ENCODE measurements around the gene C2CD3. TPM values are rescaled to one million over a fixed set of nuclear protein-coding genes. Genes with fewer than 3 reads are reported as not detected.

Gene C2CD3
- total and polyA plus RNA-seq, 8 donors: 22.8 to 34.5 (median 27.5) TPM

DNA sequence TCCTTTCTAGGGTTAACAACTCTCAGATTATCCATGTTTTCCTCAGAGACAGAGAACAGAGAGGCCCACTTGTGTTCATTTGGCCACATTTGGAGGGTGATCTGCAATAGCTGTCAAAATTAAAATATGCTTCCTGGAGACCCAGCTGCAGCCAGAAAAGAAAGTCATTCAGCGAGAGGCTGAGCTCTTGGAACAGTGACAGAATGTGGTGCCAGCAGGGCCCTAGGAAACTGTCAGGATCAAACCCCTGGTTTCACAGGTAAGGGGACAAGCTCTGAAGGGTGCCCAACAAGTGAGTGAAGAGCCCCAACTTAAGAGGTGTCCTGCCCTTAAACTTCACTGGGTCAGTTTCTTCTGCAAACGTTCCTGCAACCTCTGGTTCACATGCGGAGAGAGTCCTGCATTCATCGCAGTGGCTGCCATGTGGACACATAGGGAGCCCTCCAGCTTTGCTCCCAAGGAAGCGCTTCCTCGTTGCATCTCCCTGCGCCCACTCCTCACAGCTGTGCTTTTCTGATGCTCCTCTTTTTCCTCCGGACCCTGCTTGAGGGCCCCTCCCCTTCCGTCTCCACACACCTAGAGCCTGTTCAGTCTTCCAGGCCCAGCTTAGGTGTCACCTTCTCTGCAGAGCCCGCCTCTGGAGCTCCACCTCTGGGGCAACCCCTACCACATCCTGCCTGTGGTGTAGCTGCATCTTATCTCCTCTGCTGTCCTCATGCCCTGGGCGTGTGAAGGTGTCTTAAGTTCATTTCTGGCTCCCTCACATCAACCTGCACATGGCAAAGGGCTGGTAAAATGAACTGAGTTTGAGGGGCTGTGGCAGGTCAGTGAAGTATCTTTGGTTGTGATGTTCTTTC is 165.8 kb downstream of the C2CD3 start:
- Histone ChIP-seq H3K9me3 (no peaks in the 10 kb centered on the region), H3K4me3 (no peak overlapping the region), H3K27me3 (no peaks in the 10 kb centered on the region), H3K36me3 (peaks cover 0 to 34% of the 10 kb centered on the region in 2 donors), H3K27ac (no peak overlapping the region), H3K4me1 (no peaks in the 10 kb centered on the region)
- TF ChIP-seq, protein P1, sequence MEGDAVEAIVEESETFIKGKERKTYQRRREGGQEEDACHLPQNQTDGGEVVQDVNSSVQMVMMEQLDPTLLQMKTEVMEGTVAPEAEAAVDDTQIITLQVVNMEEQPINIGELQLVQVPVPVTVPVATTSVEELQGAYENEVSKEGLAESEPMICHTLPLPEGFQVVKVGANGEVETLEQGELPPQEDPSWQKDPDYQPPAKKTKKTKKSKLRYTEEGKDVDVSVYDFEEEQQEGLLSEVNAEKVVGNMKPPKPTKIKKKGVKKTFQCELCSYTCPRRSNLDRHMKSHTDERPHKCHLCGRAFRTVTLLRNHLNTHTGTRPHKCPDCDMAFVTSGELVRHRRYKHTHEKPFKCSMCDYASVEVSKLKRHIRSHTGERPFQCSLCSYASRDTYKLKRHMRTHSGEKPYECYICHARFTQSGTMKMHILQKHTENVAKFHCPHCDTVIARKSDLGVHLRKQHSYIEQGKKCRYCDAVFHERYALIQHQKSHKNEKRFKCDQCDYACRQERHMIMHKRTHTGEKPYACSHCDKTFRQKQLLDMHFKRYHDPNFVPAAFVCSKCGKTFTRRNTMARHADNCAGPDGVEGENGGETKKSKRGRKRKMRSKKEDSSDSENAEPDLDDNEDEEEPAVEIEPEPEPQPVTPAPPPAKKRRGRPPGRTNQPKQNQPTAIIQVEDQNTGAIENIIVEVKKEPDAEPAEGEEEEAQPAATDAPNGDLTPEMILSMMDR (IDR thresholded peaks at IDR 0.05): no peak
- intact Hi-C loops (cut with DNase I): no loop called here
- peak; percentile 50 for ATAC-seq
- DNase-seq: no peak

DNA sequence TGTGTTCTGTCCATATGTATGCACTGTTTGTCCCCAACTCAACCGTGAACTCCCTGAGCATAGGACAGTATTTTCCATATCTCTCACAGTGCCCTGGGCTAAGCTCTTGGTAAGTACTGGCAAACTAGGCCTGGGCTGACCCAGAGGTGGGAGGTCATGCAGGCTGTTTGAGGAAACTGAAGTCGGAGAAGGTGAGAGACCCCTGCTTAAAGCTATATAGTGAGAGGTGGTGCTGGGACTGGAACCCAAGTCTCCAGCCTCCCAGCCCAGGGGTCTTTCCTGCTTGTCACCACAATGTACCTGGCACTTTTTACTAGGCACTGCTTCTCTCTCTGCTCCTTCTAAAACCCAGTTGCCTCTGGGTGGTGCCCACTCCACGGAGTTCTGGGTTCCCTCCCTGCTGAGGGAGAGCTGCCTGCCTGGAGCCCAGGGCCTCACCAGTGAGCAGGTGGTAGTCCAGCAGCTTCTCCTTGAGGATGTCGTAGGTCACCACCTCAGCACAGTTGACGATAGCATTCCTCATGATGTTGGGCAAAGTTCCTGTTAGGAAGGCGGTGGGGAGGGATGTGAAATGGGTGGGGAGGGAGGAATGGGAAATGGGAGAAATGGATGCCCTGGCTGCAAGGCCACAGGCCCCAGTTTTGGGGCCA is 166.6 kb downstream of the C2CD3 start:
- ATAC-seq (no peak), DNase-seq (no peak)
- intact Hi-C loops (cut with DNase I): no loop called here
- Histone ChIP-seq H3K27ac (no peak overlapping the region), H3K27me3 (no peaks in the 10 kb centered on the region), H3K9me3 (no peaks in the 10 kb centered on the region), H3K36me3 (peaks cover 0 to 34% of the 10 kb centered on the region in 2 donors), H3K4me3 (no peak overlapping the region), H3K4me1 (no peaks in the 10 kb centered on the region)
- TF ChIP-seq, protein P1 (IDR thresholded peaks at IDR 0.05): no peak

DNA sequence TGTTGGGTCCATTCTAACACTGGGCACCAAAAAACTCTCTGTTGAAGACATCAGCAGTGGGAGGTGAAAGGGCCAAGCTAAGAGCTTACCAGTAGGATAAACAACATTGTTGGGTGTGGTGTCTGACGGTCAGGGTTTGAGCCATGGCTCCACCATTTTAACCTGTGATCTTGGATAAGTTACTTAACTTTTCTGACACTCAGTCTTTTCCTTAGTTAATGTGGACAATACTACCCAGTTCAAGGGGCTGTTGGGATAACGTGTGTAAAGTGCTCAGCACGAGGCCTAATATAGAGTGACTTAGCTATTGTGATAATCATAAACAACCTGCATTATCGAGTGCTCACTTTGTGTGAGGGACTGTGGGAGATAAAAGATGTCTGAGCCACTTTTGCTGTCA is 168.0 kb downstream of the C2CD3 start:
- DNase-seq: no peak
- H3K4me1 ChIP-seq: no peaks in the 10 kb centered on the region
- intact Hi-C loops (cut with DNase I): no loop called here
- TF ChIP-seq, protein P1 (IDR thresholded peaks at IDR 0.05): no peak
- ATAC-seq: no peak
- H3K27ac ChIP-seq: no peak overlapping the region
- no peaks in the 10 kb centered on the region for H3K9me3 ChIP-seq
- H3K27me3 ChIP-seq: no peaks in the 10 kb centered on the region
- H3K36me3 ChIP-seq: peaks cover 0 to 34% of the 10 kb centered on the region in 2 donors
- no peak overlapping the region for H3K4me3 ChIP-seq

DNA sequence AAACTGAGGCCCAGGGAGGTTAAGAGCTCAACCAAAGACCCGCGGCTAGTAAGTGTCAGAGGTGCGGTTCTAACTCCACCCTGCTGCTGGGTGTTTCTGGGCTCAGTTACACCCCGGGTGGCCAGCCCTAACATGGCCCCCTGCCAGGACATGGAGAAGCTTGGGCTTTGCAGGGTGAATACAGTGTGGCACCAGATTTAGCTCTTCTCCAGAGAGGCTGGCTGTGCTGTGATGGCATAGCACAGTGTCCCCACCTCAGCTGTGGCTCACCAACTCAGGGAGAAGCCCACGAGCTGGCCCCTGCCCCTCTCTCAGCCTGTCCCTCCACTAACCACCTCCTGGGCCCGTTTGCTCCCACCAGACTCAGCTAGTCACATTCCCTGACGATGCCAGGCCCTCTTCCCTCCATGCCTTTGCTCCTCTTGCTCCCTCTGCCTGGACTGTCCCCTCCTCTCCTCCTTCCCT is 168.9 kb downstream of the C2CD3 start:
- peaks cover 0 to 34% of the 10 kb centered on the region in 2 donors for H3K36me3 ChIP-seq
- H3K27ac ChIP-seq: no peak overlapping the region
- TF ChIP-seq, protein P1 (IDR thresholded peaks at IDR 0.05): no peak
- intact Hi-C loops (cut with DNase I): no loop called here
- no peak for ATAC-seq
- DNase-seq: no peak
- no peak overlapping the region for H3K4me3 ChIP-seq
- no peaks in the 10 kb centered on the region for H3K4me1 ChIP-seq
- H3K9me3 ChIP-seq: no peaks in the 10 kb centered on the region
- no peaks in the 10 kb centered on the region for H3K27me3 ChIP-seq

All from left lung (tissue), 10 donors.